GM19468 (cell line): ENCODE results near the gene ENTREP3.

ENCODE experiments used
- ATAC-seq: cut with Tn5 transposase; IDR thresholded peaks from one replicate; pipeline ENCODE4 v1.9.1; 2021; ENCODE audit warnings: mild to moderate bottlenecking, moderate library complexity, moderate number of reproducible peaks; ENCODE audit not compliant: unreplicated experiment; ENCODE audit errors: extremely low read depth

The ENTREP3 gene

GRCh38 chr1:155205969-155206593 lies 49.2 kb downstream of the ENTREP3 start:
- ATAC-seq: no peak

GRCh38 chr1:155205035-155205434 lies 50.2 kb downstream of the ENTREP3 start:
- ATAC-seq: no peak

GRCh38 chr1:155202731-155203515 lies 52.4 kb downstream of the ENTREP3 start:
- no peak for ATAC-seq

GRCh38 chr1:155202198-155202597 lies 53.1 kb downstream of the ENTREP3 start:
- ATAC-seq: no peak

GRCh38 chr1:155200920-155201319 lies 54.4 kb downstream of the ENTREP3 start:
- no peak for ATAC-seq

GRCh38 chr1:155199792-155200191 lies 55.5 kb downstream of the ENTREP3 start:
- no peak for ATAC-seq

- ATAC-seq: no peak
Measured at GRCh38 chr1:155198547-155198906, 56.8 kb downstream of the ENTREP3 start.

GRCh38 chr1:155197901-155198546 lies 57.3 kb downstream of the ENTREP3 start:
- no peak for ATAC-seq
